ENCODE measurements around the gene TNFRSF12A. TPM values are rescaled to one million over a fixed set of nuclear protein-coding genes. Genes with fewer than 3 reads are reported as not detected.

TNFRSF12A gene
- total RNA-seq, 1 experiment from 2014 or later: 78.9 TPM

GRCh38 chr16:2981899-2982250, 38.3 kb upstream of the TNFRSF12A start:
- CTCF ChIA-PET: interaction anchor here (0.5 to 3.9 kb wide), 15 partner anchors 10 to 618 kb away, joined by 3 to 46 read pairs (median 11); partner anchors contain the start of genes KREMEN2 and TNFRSF12A
- Mint-ChIP-seq H3K9me3 (no peaks in the 10 kb centered on the region), H3K4me1 (peaks cover 24% of the 10 kb centered on the region), H3K27ac (peak overlapping the region; percentile 91), H3K27me3 (ENCODE audit: low read depth) (peaks cover 6% of the 10 kb centered on the region; the same call in 1 of the 2 replicates), H3K36me3 (no peaks in the 10 kb centered on the region), H3K4me3 (peak overlapping the region; percentile 79)
- DNase-seq (ENCODE audit: low spot score): no peak
- peak; percentile 49; the same call in 1 of the 2 replicates for TF ChIP-seq FOXP1 (CRISPR knock-in tag; IDR thresholded peaks at IDR 0.05; ENCODE audit: borderline replicate concordance)
- TF ChIP-seq SMAD3 (CRISPR knock-in tag; IDR thresholded peaks at IDR 0.05; ENCODE audit: borderline replicate concordance): no peak
- TF ChIP-seq SP1 (CRISPR knock-in tag; conservative IDR thresholded peaks at IDR 0.05): peak; percentile 42; the same call in 1 of the 2 replicates
- TF ChIP-seq ZBTB21 (CRISPR knock-in tag; IDR thresholded peaks at IDR 0.05; ENCODE audit: borderline replicate concordance): no peak
- TF ChIP-seq ZNF423 (CRISPR knock-in tag; IDR thresholded peaks at IDR 0.05): no peak
- no peak for TF ChIP-seq CTCF (IDR thresholded peaks at IDR 0.05)
- 0 out of 2 replicates have a peak, but pooled peaks have one; percentile 17 for TF ChIP-seq FOXK1 (CRISPR knock-in tag; IDR thresholded peaks at IDR 0.05)
- TF ChIP-seq SOX15 (CRISPR knock-in tag; IDR thresholded peaks at IDR 0.05): no peak
- POLR2A ChIA-PET: interaction anchor here (1.1 to 2.8 kb wide), 6 partner anchors 9 to 45 kb away, joined by 3 to 11 read pairs (median 8); partner anchors contain the start of gene PAQR4
- ATAC-seq: peak; percentile 2

GRCh38 chr16:2982402-2982801, 37.8 kb upstream of the TNFRSF12A start:
- Mint-ChIP-seq H3K36me3 (no peaks in the 10 kb centered on the region), H3K27me3 (ENCODE audit: low read depth) (peaks cover 6% of the 10 kb centered on the region; the same call in 1 of the 2 replicates), H3K27ac (peak overlapping the region; percentile 75), H3K9me3 (no peaks in the 10 kb centered on the region), H3K4me1 (peaks cover 24% of the 10 kb centered on the region), H3K4me3 (peak overlapping the region; percentile 79)
- ChIA-PET CTCF (interaction anchor here (0.6 to 3.9 kb wide), 16 partner anchors 9 to 107 kb away, joined by 3 to 43 read pairs (median 4); partner anchors contain the start of genes KREMEN2 and TNFRSF12A), POLR2A (interaction anchor here (1.0 to 2.8 kb wide), 2 partner anchors 13 to 25 kb away, joined by 3 to 11 read pairs; partner anchors contain the start of gene PAQR4)
- TF ChIP-seq ZNF512 (CRISPR knock-in tag; IDR thresholded peaks at IDR 0.05; ENCODE audit: borderline replicate concordance) (0 out of 2 replicates have a peak, but pooled peaks have one; percentile 73), NFYB (CRISPR knock-in tag; conservative IDR thresholded peaks at IDR 0.05; ENCODE audit: low read depth) (no peak), FOXP4 (CRISPR knock-in tag; IDR thresholded peaks at IDR 0.05) (no peak)
- ATAC-seq: no peak
- no peak for DNase-seq (ENCODE audit: low spot score)

- peak overlapping the region; percentile 45 for H3K4me3 Mint-ChIP-seq
- peak; percentile 31 for ATAC-seq
- ChIA-PET CTCF (interaction anchor here (0.9 to 3.9 kb wide), 11 partner anchors 12 to 132 kb away, joined by 3 to 43 read pairs (median 5); partner anchors contain the start of gene KREMEN2), POLR2A (interaction anchor here (1.0 to 1.5 kb wide), 2 partner anchors 9 to 24 kb away, joined by 3 to 4 read pairs; no protein-coding TSS in a partner anchor)
- H3K9me3 Mint-ChIP-seq: no peaks in the 10 kb centered on the region
- peaks cover 6% of the 10 kb centered on the region; the same call in 1 of the 2 replicates for H3K27me3 Mint-ChIP-seq (ENCODE audit: low read depth)
- DNase-seq (ENCODE audit: low spot score): peak; percentile 92
- H3K36me3 Mint-ChIP-seq: no peaks in the 10 kb centered on the region
- peaks cover 26% of the 10 kb centered on the region for H3K4me1 Mint-ChIP-seq
- H3K27ac Mint-ChIP-seq: 0 out of 2 replicates have a peak overlapping the region, but pooled peaks have one; percentile 53
- TF ChIP-seq ZNF263 (CRISPR knock-in tag; IDR thresholded peaks at IDR 0.05; ENCODE audit: low read depth): no peak
- no peak for TF ChIP-seq ZNF396 (CRISPR knock-in tag; IDR thresholded peaks at IDR 0.05; ENCODE audit: borderline replicate concordance)
- no peak for TF ChIP-seq KAT7 (CRISPR knock-in tag; IDR thresholded peaks at IDR 0.05; ENCODE audit: borderline replicate concordance)
- TF ChIP-seq ZNF281 (CRISPR knock-in tag; IDR thresholded peaks at IDR 0.05): no peak
- no peak for TF ChIP-seq ZNF532 (CRISPR knock-in tag; IDR thresholded peaks at IDR 0.05; ENCODE audit: borderline replicate concordance)
- TF ChIP-seq SMAD4 (CRISPR knock-in tag; IDR thresholded peaks at IDR 0.05): no peak
- TF ChIP-seq MXD4 (CRISPR knock-in tag; IDR thresholded peaks at IDR 0.05; ENCODE audit: borderline replicate concordance): no peak
- TF ChIP-seq NFATC4 (CRISPR knock-in tag; IDR thresholded peaks at IDR 0.05): no peak
These were observed 36.4 kb upstream of the TNFRSF12A start for GRCh38 chr16:2983706-2984136.
